Esophagus muscularis mucosa (tissue), 4 donors: ENCODE data around the gene VSIG1.

Experiments
- EP300 ChIP-seq: sonication (generic); formaldehyde crosslinking; IDR thresholded peaks from one replicate; pipeline ENCODE4 v1.6.1; 2017; ENCODE audit warnings: antibody characterized with exemption
- POLR2A ChIP-seq: fragments of 450-650 bp; IDR thresholded peaks from one replicate; pipeline ENCODE4 v1.6.1; 2017; ENCODE audit warnings: antibody characterized with exemption, moderate library complexity, mild to moderate bottlenecking, low read depth
- POLR2AphosphoS5 ChIP-seq, 2 donors: sonication (generic); formaldehyde crosslinking; IDR thresholded peaks; one replicate each; pipeline ENCODE4 v1.6.1; 2017; ENCODE audit warnings: antibody characterized with exemption in 2 of 2
- TF ChIP-seq, protein P1 (sequence below), 3 experiments: fragments of 200-600 bp in 2 of 3; fragments of 450-650 bp in 1 of 3; sonication (generic) in 2 of 3; IDR thresholded peaks; one replicate each; pipeline ENCODE4 v1.5.1; 2017 to 2019; ENCODE audit warnings: antibody characterized with exemption in 3 of 3, mild to moderate bottlenecking in 2 of 3, moderate library complexity in 1 of 3

GRCh38 chrX:108055546-108055945, 10.7 kb downstream of the VSIG1 start:
- TF ChIP-seq POLR2A = no peak
- TF ChIP-seq, protein P1, sequence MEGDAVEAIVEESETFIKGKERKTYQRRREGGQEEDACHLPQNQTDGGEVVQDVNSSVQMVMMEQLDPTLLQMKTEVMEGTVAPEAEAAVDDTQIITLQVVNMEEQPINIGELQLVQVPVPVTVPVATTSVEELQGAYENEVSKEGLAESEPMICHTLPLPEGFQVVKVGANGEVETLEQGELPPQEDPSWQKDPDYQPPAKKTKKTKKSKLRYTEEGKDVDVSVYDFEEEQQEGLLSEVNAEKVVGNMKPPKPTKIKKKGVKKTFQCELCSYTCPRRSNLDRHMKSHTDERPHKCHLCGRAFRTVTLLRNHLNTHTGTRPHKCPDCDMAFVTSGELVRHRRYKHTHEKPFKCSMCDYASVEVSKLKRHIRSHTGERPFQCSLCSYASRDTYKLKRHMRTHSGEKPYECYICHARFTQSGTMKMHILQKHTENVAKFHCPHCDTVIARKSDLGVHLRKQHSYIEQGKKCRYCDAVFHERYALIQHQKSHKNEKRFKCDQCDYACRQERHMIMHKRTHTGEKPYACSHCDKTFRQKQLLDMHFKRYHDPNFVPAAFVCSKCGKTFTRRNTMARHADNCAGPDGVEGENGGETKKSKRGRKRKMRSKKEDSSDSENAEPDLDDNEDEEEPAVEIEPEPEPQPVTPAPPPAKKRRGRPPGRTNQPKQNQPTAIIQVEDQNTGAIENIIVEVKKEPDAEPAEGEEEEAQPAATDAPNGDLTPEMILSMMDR (IDR thresholded peaks at IDR 0.05) = no peak
- TF ChIP-seq POLR2AphosphoS5 (IDR thresholded peaks at IDR 0.05) = no peak
- no peak for TF ChIP-seq EP300
